Kidney (tissue), 14 donors: Measurements from ENCODE around the gene GFPT2. TPM values are rescaled to one million over a fixed set of nuclear protein-coding genes. Genes with fewer than 3 reads are reported as not detected.

Experiments used
- DNase-seq, 5 donors: peaks; one replicate each; pipeline ENCODE4 v3.0.0-alpha.2; 2013 to 2020
- FAIRE-seq: peaks from 2 replicates; lab custom pipeline; 2012; peaks lifted over from hg19 to GRCh38; lab: Jason Lieb, UNC
- H3K27ac ChIP-seq, 2 donors: one replicate each; pipeline ENCODE4 v1.7.0; 2013; ENCODE audit warnings: low read depth in 2 of 2, low read length in 2 of 2, inconsistent platforms in 1 of 2
- H3K27me3 ChIP-seq: one replicate; pipeline ENCODE4 v1.7.1; 2013; ENCODE audit warnings: low read length, inconsistent platforms; ENCODE audit not compliant: control insufficient read depth, insufficient read depth
- H3K36me3 ChIP-seq, 3 donors: one replicate each; pipeline versions ENCODE4 v1.7.0 to v1.7.1; 2013; ENCODE audit warnings: low read length in 3 of 3, control low read depth in 1 of 3, inconsistent platforms in 1 of 3; ENCODE audit not compliant: insufficient read depth in 3 of 3, control insufficient read depth in 2 of 3
- H3K4me1 ChIP-seq, 3 donors: one replicate each; pipeline versions ENCODE4 v1.7.0 to v1.7.1; 2013; ENCODE audit warnings: low read length in 3 of 3, inconsistent platforms in 1 of 3, low read depth in 1 of 3; ENCODE audit not compliant: control insufficient read depth in 2 of 3, insufficient read depth in 2 of 3
- H3K4me3 ChIP-seq, 3 donors: one replicate each; pipeline versions ENCODE4 v1.7.0 to v1.8.1; 2013; ENCODE audit warnings: low read length in 3 of 3, control low read depth in 1 of 3, inconsistent platforms in 1 of 3
- H3K9ac ChIP-seq, 3 donors: one replicate each; pipeline versions ENCODE4 v1.7.0 to v1.7.1; 2013; ENCODE audit warnings: low read length in 3 of 3, control low read depth in 1 of 3, inconsistent platforms in 1 of 3
- H3K9me3 ChIP-seq, 3 donors: one replicate each; pipeline versions ENCODE4 v1.7.0 to v1.7.1; 2013; ENCODE audit warnings: low read length in 3 of 3, control low read depth in 1 of 3, inconsistent platforms in 1 of 3; ENCODE audit not compliant: control insufficient read depth in 2 of 3, insufficient read depth in 1 of 3
- CTCF ChIP-seq: IDR thresholded peaks from 3 replicates; pipeline ENCODE4 v1.5.1; 2012; ENCODE audit warnings: mild to moderate bottlenecking, moderate library complexity, borderline replicate concordance; ENCODE audit not compliant: insufficient read depth; ENCODE audit errors: extremely low read depth
- intact Hi-C: fragments of 100-400 bp; cut with DNase I; formaldehyde crosslinking; loops from one replicate; pipeline ENCODE4 v1.11.1; 2022
- polyA plus RNA-seq: library from polyadenylated mRNA; stranded (reverse); fragments of 350-450 nt; fragmentation: Illumina TruSeq; extraction: RNeasy Lipid Tissue Mini Kit (QIAGEN cat#74804); gene quantifications from one replicate; pipeline ENCODE4 v1.2.3, GENCODE V29; 2014; ENCODE audit warnings: low read depth, low replicate concordance; ENCODE audit not compliant: insufficient read depth
- total RNA-seq: library from RNA; stranded (reverse); fragmentation: NEBNext Ultra II Directional; extraction: Animal tissue kit (Norgen Biotek cat#: 25700); gene quantifications from one replicate; pipeline ENCODE4 v1.2.1, GENCODE V29; 2021
- donor health status: control.
- donor health status: control.
- donor health status: control.
- donor health status: control.
- donor health status: control.
- donor health status: DM: yes; HTN: yes; CAD: no.
- donor health status: Normal renal cell carcinoma (clear cell type).

GFPT2 gene
- total and polyA plus RNA-seq, 2 donors from 2014 or later = 2.7 to 15.9 TPM

GRCh38 chr5:180366326-180366725 lies 13.2 kb upstream of the GFPT2 start:
- TF ChIP-seq CTCF = no peak
- Histone ChIP-seq H3K4me3 (no peak overlapping the region), H3K27ac (no peak overlapping the region), H3K4me1 (no peaks in the 10 kb centered on the region), H3K36me3 (no peaks in the 10 kb centered on the region), H3K9me3 (no peaks in the 10 kb centered on the region), H3K9ac (no peak overlapping the region), H3K27me3 (no peaks in the 10 kb centered on the region)
- DNase-seq (no peak), FAIRE-seq (no peak)
- intact Hi-C loops = no loop called here

GRCh38 chr5:180365829-180366228 lies 12.7 kb upstream of the GFPT2 start:
- no peaks in the 10 kb centered on the region for H3K9me3 ChIP-seq
- intact Hi-C loops = no loop called here
- no peak for TF ChIP-seq CTCF
- H3K9ac ChIP-seq = no peak overlapping the region
- no peaks in the 10 kb centered on the region for H3K36me3 ChIP-seq
- H3K27ac ChIP-seq = no peak overlapping the region
- no peaks in the 10 kb centered on the region for H3K4me1 ChIP-seq
- no peak overlapping the region for H3K4me3 ChIP-seq
- no peaks in the 10 kb centered on the region for H3K27me3 ChIP-seq
- DNase-seq (no peak), FAIRE-seq (no peak)

DNA sequence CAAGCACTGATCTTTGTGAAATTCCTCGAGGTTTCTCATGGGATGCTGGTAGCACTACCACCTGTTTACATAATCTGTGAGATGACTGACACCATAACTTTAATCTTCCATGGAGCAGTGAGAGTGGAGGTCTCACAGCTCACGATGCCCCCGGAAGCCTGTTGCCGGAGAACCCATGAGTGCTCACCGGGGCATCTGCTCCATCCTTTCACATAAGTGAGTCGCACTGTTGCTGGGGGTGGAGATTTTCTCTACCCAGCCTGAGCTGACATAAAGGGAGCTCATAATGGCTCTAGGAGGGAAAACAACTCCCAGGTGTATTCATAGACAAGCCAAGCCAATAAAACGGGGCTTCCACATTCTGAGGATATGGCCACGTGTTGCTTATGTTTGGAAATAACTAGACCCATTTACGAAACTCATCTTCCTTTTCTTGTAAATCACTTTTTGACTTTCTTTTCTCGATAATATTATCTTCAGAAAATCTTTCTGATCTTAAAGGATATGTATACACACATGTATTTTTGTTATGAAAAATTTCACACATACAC lies 11.2 kb upstream of the GFPT2 start:
- no peak overlapping the region for H3K4me3 ChIP-seq
- H3K27ac ChIP-seq = no peak overlapping the region
- no peaks in the 10 kb centered on the region for H3K36me3 ChIP-seq
- no peaks in the 10 kb centered on the region for H3K9me3 ChIP-seq
- DNase-seq = no peak
- H3K9ac ChIP-seq = no peak overlapping the region
- H3K27me3 ChIP-seq = no peaks in the 10 kb centered on the region
- no peak for TF ChIP-seq CTCF
- H3K4me1 ChIP-seq = no peaks in the 10 kb centered on the region
- FAIRE-seq = no peak
- intact Hi-C loops = no loop called here
